Peyer's patch (tissue), 4 donors: Measurements from ENCODE around the gene CCR2.

ENCODE experiments used
- POLR2A ChIP-seq, 2 donors: fragments of 450-650 bp; IDR thresholded peaks; one replicate each; pipeline ENCODE4 v1.5.1; 2017; ENCODE audit warnings: antibody characterized with exemption in 2 of 2, mild to moderate bottlenecking in 2 of 2, moderate library complexity in 2 of 2
- TF ChIP-seq, protein P1 (sequence below), 6 experiments: fragments of 450-650 bp in 4 of 6; fragments of 200-600 bp in 2 of 6; sonication (generic) in 1 of 6; IDR thresholded peaks; one replicate each; pipeline ENCODE4 v1.5.1; 2017 to 2019; ENCODE audit warnings: antibody characterized with exemption in 6 of 6, mild to moderate bottlenecking in 3 of 6, moderate library complexity in 1 of 6

DNA sequence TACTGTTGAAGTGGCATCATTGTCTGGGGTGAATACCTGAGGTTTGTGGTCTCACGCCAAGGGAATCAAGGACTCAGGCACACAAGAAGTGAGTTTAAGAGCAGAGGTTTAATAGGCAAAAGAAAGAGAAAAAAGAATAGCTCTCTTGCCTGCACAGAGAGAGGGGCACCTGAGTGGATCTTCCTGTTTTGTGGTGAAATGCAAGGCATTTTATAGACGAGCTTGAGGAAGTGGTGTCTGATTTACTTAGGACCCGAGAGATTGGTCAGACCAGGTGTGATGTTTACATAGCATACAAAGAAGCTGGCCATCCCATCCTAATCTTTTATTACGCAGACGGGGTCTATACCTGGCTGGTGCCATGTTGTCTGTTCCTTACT lies 30.0 kb downstream of the CCR2 start:
- TF ChIP-seq, protein P1, sequence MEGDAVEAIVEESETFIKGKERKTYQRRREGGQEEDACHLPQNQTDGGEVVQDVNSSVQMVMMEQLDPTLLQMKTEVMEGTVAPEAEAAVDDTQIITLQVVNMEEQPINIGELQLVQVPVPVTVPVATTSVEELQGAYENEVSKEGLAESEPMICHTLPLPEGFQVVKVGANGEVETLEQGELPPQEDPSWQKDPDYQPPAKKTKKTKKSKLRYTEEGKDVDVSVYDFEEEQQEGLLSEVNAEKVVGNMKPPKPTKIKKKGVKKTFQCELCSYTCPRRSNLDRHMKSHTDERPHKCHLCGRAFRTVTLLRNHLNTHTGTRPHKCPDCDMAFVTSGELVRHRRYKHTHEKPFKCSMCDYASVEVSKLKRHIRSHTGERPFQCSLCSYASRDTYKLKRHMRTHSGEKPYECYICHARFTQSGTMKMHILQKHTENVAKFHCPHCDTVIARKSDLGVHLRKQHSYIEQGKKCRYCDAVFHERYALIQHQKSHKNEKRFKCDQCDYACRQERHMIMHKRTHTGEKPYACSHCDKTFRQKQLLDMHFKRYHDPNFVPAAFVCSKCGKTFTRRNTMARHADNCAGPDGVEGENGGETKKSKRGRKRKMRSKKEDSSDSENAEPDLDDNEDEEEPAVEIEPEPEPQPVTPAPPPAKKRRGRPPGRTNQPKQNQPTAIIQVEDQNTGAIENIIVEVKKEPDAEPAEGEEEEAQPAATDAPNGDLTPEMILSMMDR (IDR thresholded peaks at IDR 0.05) = no peak
- no peak for TF ChIP-seq POLR2A (IDR thresholded peaks at IDR 0.05)
